Sigmoid colon (tissue), 7 donors: ENCODE results near the gene ACY1. TPM values are rescaled to one million over a fixed set of nuclear protein-coding genes. Genes with fewer than 3 reads are reported as not detected.
"Not testable (repeated sequence)": the region's sequence is repeated elsewhere in the genome, so short reads cannot be mapped to it uniquely, and the experiment has no call there.

Source experiments
- DNase-seq: peaks from one replicate; pipeline ENCODE4 v3.0.0-alpha.2; 2019
- H3K27ac ChIP-seq, 4 donors: fragments of 200-600 bp; sonication (generic); one replicate each; pipeline ENCODE4 v1.5.1; 2016 to 2019; ENCODE audit warnings: mild to moderate bottlenecking in 1 of 4
- H3K27me3 ChIP-seq, 3 donors: fragments of 200-600 bp; sonication (generic); one replicate each; pipeline ENCODE4 v1.5.1; 2019; ENCODE audit warnings: mild to moderate bottlenecking in 1 of 3
- H3K36me3 ChIP-seq, 4 donors: fragments of 200-600 bp; sonication (generic); one replicate each; pipeline ENCODE4 v1.5.1; 2016 to 2019
- H3K4me1 ChIP-seq, 4 donors: fragments of 200-600 bp; sonication (generic); one replicate each; pipeline ENCODE4 v1.5.1; 2017 to 2019
- H3K4me3 ChIP-seq, 4 donors: fragments of 200-600 bp; sonication (generic); one replicate each; pipeline ENCODE4 v1.5.1; 2017 to 2019; ENCODE audit warnings: mild to moderate bottlenecking in 2 of 4, moderate library complexity in 1 of 4
- H3K9me3 ChIP-seq, 4 donors: fragments of 200-600 bp in 3 of 4; sonication (generic) in 3 of 4; one replicate each; pipeline versions ENCODE4 v1.5.1 to v1.6.1; 2013 to 2019
- EP300 ChIP-seq, 4 donors: sonication (generic); formaldehyde crosslinking; IDR thresholded peaks; one replicate each; pipeline ENCODE4 v1.6.1; 2017; ENCODE audit warnings: antibody characterized with exemption in 4 of 4
- POLR2A ChIP-seq, 2 donors: fragments of 450-650 bp; IDR thresholded peaks; one replicate each; pipeline ENCODE4 v1.6.1; 2016; ENCODE audit warnings: antibody characterized with exemption in 2 of 2, mild to moderate bottlenecking in 2 of 2, moderate library complexity in 2 of 2
- POLR2AphosphoS5 ChIP-seq, 4 donors: sonication (generic); formaldehyde crosslinking; IDR thresholded peaks; one replicate each; pipeline ENCODE4 v1.6.1; 2017; ENCODE audit warnings: antibody characterized with exemption in 4 of 4
- WGBS, 2 donors: extraction: QIAGEN DNeasy Blood & Tissue Kit; methylation state at CpG; one replicate each; pipeline ENCODE4 v1.1.7; 2013; 5-methylcytosine and 5-hydroxymethylcytosine counted together
- intact Hi-C: fragments of 100-400 bp; cut with DNase I; formaldehyde crosslinking; loops from one replicate; pipeline ENCODE4 v1.15.1; 2023
- polyA plus RNA-seq, 3 donors: library from polyadenylated mRNA; stranded (reverse); fragments of 200-250 nt; gene quantifications; one replicate each; pipeline ENCODE4 v1.2.3, GENCODE V29; 2013
- total RNA-seq, 4 donors: library from RNA; depleted of rRNA; stranded (reverse); fragments of >200 nt; gene quantifications; one replicate each; pipeline ENCODE4 v1.1.0, GENCODE V29; 2016
- TF ChIP-seq, protein P1 (sequence below), 4 experiments: fragments of 450-650 bp in 3 of 4; fragments of 200-600 bp in 1 of 4; IDR thresholded peaks; one replicate each; pipeline ENCODE4 v1.5.1; 2016 to 2019; ENCODE audit warnings: antibody characterized with exemption in 4 of 4, mild to moderate bottlenecking in 3 of 4, moderate library complexity in 2 of 4
- donor health status: healthy with polysubstance abuse.
- donor health status: Bipolar disorder and iron deficiency.
- donor health status: healthy.

The ACY1 gene
- total and polyA plus RNA-seq, 7 donors, result 1.4 to 279 (median 25.3) TPM

DNA sequence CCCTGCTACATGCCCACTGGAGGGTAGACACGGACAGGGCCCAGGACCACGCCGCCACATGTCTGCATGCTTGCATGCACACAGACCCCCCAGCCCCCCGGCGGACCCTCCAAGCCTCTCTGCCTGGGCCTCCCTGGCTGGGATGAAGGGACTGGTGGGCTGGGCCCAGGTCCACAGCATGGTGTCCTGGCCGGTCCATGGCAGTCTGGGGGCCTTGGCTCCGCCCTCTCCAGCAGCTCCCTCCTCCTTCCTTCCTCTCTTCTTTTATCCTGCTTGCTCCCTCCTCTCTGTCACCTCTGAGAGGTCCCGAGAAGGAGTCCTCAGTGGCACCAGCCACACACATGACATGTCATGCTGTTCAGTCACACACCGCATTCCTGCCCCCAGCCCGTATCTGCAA, 48.6 kb downstream of the ACY1 start:
- Histone ChIP-seq H3K27ac (no peak overlapping the region), H3K36me3 (no peaks in the 10 kb centered on the region), H3K27me3 (no peaks in the 10 kb centered on the region), H3K9me3 (no peaks in the 10 kb centered on the region), H3K4me1 (no peaks in the 10 kb centered on the region), H3K4me3 (no peak overlapping the region)
- 88 to 95% methylated on average over 10 of the region's 10 CpGs for WGBS, 2 donors
- TF ChIP-seq, protein P1, sequence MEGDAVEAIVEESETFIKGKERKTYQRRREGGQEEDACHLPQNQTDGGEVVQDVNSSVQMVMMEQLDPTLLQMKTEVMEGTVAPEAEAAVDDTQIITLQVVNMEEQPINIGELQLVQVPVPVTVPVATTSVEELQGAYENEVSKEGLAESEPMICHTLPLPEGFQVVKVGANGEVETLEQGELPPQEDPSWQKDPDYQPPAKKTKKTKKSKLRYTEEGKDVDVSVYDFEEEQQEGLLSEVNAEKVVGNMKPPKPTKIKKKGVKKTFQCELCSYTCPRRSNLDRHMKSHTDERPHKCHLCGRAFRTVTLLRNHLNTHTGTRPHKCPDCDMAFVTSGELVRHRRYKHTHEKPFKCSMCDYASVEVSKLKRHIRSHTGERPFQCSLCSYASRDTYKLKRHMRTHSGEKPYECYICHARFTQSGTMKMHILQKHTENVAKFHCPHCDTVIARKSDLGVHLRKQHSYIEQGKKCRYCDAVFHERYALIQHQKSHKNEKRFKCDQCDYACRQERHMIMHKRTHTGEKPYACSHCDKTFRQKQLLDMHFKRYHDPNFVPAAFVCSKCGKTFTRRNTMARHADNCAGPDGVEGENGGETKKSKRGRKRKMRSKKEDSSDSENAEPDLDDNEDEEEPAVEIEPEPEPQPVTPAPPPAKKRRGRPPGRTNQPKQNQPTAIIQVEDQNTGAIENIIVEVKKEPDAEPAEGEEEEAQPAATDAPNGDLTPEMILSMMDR (IDR thresholded peaks at IDR 0.05), result no peak
- TF ChIP-seq EP300 (IDR thresholded peaks at IDR 0.05) (no peak), POLR2AphosphoS5 (IDR thresholded peaks at IDR 0.05) (no peak), POLR2A (IDR thresholded peaks at IDR 0.05) (no peak)
- DNase-seq, result no peak
- intact Hi-C loops, result no loop called here

DNA sequence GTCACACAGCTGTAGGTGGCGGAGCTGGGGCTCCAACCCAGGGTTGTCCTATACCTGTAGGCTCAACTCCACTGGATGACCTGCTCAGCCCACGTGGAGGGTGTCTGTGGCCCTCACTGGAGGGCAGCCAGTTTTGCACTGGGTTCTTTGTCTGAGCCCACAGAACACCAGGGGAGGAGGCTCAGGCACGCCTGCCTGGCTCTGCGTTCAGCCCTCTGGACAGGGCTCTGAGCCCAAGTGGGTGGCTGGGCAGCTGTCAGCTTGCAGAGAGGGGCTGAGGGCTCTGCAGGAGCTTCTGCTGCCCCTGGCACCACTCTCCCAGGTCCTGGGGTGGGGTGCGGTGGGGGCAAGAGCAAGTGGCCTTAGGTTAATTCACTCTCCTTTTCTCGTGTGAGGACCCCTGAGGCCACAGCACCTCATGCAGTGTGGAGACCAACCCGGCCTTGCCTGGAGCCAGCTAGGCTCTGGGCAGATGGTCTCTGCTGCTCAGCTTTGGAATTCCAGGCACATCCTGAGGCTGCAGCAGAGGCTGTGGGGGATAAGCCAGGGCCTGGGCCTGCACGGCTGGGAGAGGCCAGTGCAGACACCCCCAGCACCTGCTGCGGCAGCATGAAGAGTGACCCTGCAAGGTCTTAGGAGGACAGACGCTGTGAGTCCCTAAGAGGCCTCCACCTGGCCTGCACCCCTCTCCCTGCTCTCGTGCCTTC, 49.5 kb downstream of the ACY1 start:
- TF ChIP-seq POLR2AphosphoS5 (IDR thresholded peaks at IDR 0.05) (no peak), EP300 (IDR thresholded peaks at IDR 0.05) (no peak), POLR2A (IDR thresholded peaks at IDR 0.05) (no peak)
- TF ChIP-seq, protein P1 (IDR thresholded peaks at IDR 0.05), result no peak
- Histone ChIP-seq H3K4me1 (no peaks in the 10 kb centered on the region), H3K27ac (no peak overlapping the region), H3K36me3 (no peaks in the 10 kb centered on the region), H3K4me3 (no peak overlapping the region), H3K27me3 (no peaks in the 10 kb centered on the region), H3K9me3 (no peaks in the 10 kb centered on the region)
- intact Hi-C loops, result no loop called here
- no peak for DNase-seq
- WGBS, 2 donors, result 74 to 87% methylated on average over 11 of the region's 11 CpGs

DNA sequence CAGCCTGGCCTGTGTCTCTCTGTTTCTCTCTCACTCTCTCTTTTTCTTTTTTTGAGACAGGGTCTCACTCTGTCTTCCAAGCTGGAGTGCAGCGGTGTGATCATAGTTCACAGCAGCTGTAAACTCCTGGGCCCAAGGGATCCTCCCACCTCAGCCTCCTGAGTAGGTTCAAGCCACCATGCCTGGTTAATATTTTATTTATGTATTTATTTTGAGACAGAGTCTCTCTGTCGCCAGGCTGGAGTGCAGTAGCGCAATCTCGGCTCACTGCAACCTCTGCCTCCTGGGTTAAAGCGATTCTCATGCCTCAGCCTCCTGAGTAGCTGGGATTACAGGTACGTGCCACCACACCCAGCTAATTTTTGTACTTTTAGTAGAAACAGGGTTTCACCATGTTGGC, 50.4 kb downstream of the ACY1 start:
- H3K27me3 ChIP-seq, H3K9me3 ChIP-seq, intact Hi-C loops, H3K36me3 ChIP-seq, H3K4me3 ChIP-seq, DNase-seq, H3K27ac ChIP-seq, H3K4me1 ChIP-seq: not testable (repeated sequence)
- WGBS, 2 donors, result 32 to 79% methylated on average over 6 of the region's 6 CpGs

DNA sequence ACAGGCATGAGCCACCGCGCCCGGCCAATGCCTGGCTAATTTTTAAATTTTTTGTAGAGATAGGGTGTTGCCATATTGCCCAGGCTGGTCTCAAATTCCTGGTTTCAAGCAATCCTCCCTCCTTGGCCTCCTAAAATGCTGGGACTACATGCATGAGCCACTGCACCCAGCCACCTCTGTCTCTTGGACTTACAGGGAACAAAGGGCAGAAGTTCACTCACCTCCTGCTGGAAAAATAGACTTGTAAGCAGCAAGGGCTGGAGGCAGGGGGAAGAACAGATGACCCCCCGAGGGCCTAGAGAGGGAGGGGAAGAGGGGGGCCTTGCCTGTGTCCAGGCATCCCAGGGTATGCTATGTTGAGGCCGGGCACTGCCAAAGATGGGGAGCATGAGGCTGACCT, 50.9 kb downstream of the ACY1 start:
- 80 to 89% methylated on average over 5 of the region's 5 CpGs for WGBS, 2 donors
- no peak overlapping the region for H3K27ac ChIP-seq
- intact Hi-C loops, result no loop called here
- DNase-seq, result no peak
- TF ChIP-seq POLR2AphosphoS5 (IDR thresholded peaks at IDR 0.05), result no peak
- TF ChIP-seq, protein P1 (IDR thresholded peaks at IDR 0.05), result no peak
- TF ChIP-seq POLR2A (IDR thresholded peaks at IDR 0.05), result no peak
- no peak for TF ChIP-seq EP300 (IDR thresholded peaks at IDR 0.05)
- H3K9me3 ChIP-seq, result no peaks in the 10 kb centered on the region
- no peaks in the 10 kb centered on the region for H3K4me1 ChIP-seq
- H3K27me3 ChIP-seq, result no peaks in the 10 kb centered on the region
- H3K4me3 ChIP-seq, result no peak overlapping the region
- H3K36me3 ChIP-seq, result no peaks in the 10 kb centered on the region

DNA sequence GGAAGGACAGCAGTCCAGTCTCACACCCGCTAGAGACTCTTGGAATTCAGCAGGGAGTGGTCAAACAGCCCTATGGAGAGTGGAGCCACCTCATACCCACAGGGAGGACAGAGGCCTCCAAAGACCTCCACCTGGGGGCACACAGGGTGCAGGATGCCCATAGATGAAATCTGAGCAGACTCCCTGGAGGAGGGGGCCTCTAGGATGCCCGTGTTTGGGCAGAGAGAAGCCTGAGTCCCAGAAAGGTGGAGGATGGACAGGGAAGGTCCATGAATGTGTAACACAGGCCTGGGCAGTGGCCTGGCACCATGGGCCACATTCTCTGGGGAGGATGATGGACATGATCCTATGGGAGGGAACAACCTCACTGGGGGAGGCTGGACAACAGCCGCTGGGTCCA, 51.3 kb downstream of the ACY1 start:
- DNase-seq, result no peak
- intact Hi-C loops, result no loop called here
- TF ChIP-seq EP300 (IDR thresholded peaks at IDR 0.05) (no peak), POLR2A (IDR thresholded peaks at IDR 0.05) (no peak), POLR2AphosphoS5 (IDR thresholded peaks at IDR 0.05) (no peak)
- TF ChIP-seq, protein P1 (IDR thresholded peaks at IDR 0.05), result no peak
- no peaks in the 10 kb centered on the region for H3K9me3 ChIP-seq
- 91% methylated on average over 3 of the region's 3 CpGs for WGBS, 2 donors
- H3K4me1 ChIP-seq, result no peaks in the 10 kb centered on the region
- no peak overlapping the region for H3K27ac ChIP-seq
- no peaks in the 10 kb centered on the region for H3K36me3 ChIP-seq
- H3K4me3 ChIP-seq, result no peak overlapping the region
- H3K27me3 ChIP-seq, result no peaks in the 10 kb centered on the region
